ENCODE data around the gene ZNF480.
"Not testable (repeated sequence)": the region's sequence is repeated elsewhere in the genome, so short reads cannot be mapped to it uniquely, and the experiment has no call there.

The ZNF480 gene

GRCh38 chr19:52273301-52273700, 23.7 kb upstream of the ZNF480 start:
- CTCF ChIA-PET = no interaction called here
- Histone ChIP-seq H3K9me3 (ENCODE audit: control extremely low read depth in 1 of 5, control insufficient read depth in 4 of 5, insufficient read depth in 2 of 5, low read depth in 1 of 5, low read length in 4 of 5) (peaks cover 6 to 51% (median 41%) of the 10 kb centered on the region in 5 experiments), H3K4me1 (ENCODE audit: control extremely low read depth in 1 of 4, control insufficient read depth in 4 of 4, insufficient read depth in 4 of 4, low read length in 3 of 4) (peaks cover 2 to 17% (median 12%) of the 10 kb centered on the region in 4 experiments)

GRCh38 chr19:52274191-52274590, 22.8 kb upstream of the ZNF480 start:
- CTCF ChIA-PET = no interaction called here

More at GRCh38 chr19:52273301-52273700, 23.7 kb upstream of the ZNF480 start:
- Histone ChIP-seq H3K27ac (ENCODE audit: insufficient read depth in 1 of 2, low read depth in 1 of 2, low read length in 2 of 2, poor library complexity in 1 of 2, severe bottlenecking in 2 of 2) (no peak overlapping the region), H3K27me3 (replicated peaks in 2 of 5; ENCODE audit: control insufficient read depth in 4 of 5, insufficient read depth in 5 of 5, low read length in 4 of 5) (no peaks in the 10 kb centered on the region), H3K36me3 (ENCODE audit: control insufficient read depth in 4 of 4, insufficient read depth in 4 of 4, low read length in 3 of 4) (peaks cover 21 to 56% (median 43%) of the 10 kb centered on the region in 4 experiments), H3K4me3 (ENCODE audit: control insufficient read depth in 1 of 7, extremely low read depth in 1 of 7, insufficient read depth in 4 of 7, low read depth in 2 of 7, low read length in 6 of 7) (no peak overlapping the region)
- no peak for DNase-seq
- 95% methylated on average over 2 of the region's 2 CpGs for WGBS (ENCODE audit: insufficient coverage)
- POLR2A ChIA-PET = no interaction called here

DNA sequence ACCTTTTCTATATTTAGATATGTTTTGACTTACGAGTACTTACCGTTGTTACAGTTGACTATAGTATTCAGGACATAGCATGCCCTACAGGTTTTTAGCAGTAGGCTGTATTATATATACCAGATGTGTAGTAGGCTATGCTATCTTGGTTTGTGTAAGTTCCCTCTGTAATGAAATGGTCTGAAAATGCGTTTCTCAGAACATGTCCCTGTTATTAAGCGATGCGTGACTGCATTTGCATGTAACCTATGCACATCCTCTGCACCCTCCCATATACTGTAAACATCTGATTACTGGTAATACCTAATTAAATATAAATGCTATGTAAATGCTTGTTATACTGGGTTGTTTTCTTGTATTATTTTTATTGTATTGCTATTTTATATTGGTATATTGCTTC, 21.0 kb upstream of the ZNF480 start:
- Histone ChIP-seq H3K9me3 (ENCODE audit: control extremely low read depth in 1 of 5, control insufficient read depth in 4 of 5, insufficient read depth in 2 of 5, low read depth in 1 of 5, low read length in 4 of 5) (peaks cover 6 to 67% (median 57%) of the 10 kb centered on the region in 5 experiments), H3K27ac (ENCODE audit: insufficient read depth in 1 of 2, low read depth in 1 of 2, low read length in 2 of 2, poor library complexity in 1 of 2, severe bottlenecking in 2 of 2) (no peak overlapping the region), H3K4me1 (ENCODE audit: control extremely low read depth in 1 of 4, control insufficient read depth in 4 of 4, insufficient read depth in 4 of 4, low read length in 3 of 4) (peaks cover 0 to 5% (median 2%) of the 10 kb centered on the region in 4 experiments), H3K4me3 (ENCODE audit: control insufficient read depth in 1 of 7, extremely low read depth in 1 of 7, insufficient read depth in 4 of 7, low read depth in 2 of 7, low read length in 6 of 7) (no peak overlapping the region), H3K36me3 (ENCODE audit: control insufficient read depth in 4 of 4, insufficient read depth in 4 of 4, low read length in 3 of 4) (peaks cover 21 to 68% (median 44%) of the 10 kb centered on the region in 4 experiments), H3K27me3 (replicated peaks in 2 of 5; ENCODE audit: control insufficient read depth in 4 of 5, insufficient read depth in 5 of 5, low read length in 4 of 5) (no peaks in the 10 kb centered on the region)
- POLR2A ChIA-PET = no interaction called here
- CTCF ChIA-PET = interaction anchor here (0.7 to 1.2 kb wide), 2 partner anchors 39 to 1476 kb away, joined by 3 read pairs; no protein-coding TSS in a partner anchor
- WGBS (ENCODE audit: insufficient coverage) = 100% methylated on average over 1 of the region's 5 CpGs
- DNase-seq = no peak

More at GRCh38 chr19:52274191-52274590, 22.8 kb upstream of the ZNF480 start:
- Histone ChIP-seq H3K27ac (ENCODE audit: insufficient read depth in 1 of 2, low read depth in 1 of 2, low read length in 2 of 2, poor library complexity in 1 of 2, severe bottlenecking in 2 of 2) (no peak overlapping the region), H3K27me3 (replicated peaks in 2 of 5; ENCODE audit: control insufficient read depth in 4 of 5, insufficient read depth in 5 of 5, low read length in 4 of 5) (no peaks in the 10 kb centered on the region), H3K9me3 (ENCODE audit: control extremely low read depth in 1 of 5, control insufficient read depth in 4 of 5, insufficient read depth in 2 of 5, low read depth in 1 of 5, low read length in 4 of 5) (peaks cover 6 to 59% (median 50%) of the 10 kb centered on the region in 5 experiments), H3K4me1 (ENCODE audit: control extremely low read depth in 1 of 4, control insufficient read depth in 4 of 4, insufficient read depth in 4 of 4, low read length in 3 of 4) (peaks cover 2 to 13% (median 9%) of the 10 kb centered on the region in 4 experiments), H3K4me3 (ENCODE audit: control insufficient read depth in 1 of 7, extremely low read depth in 1 of 7, insufficient read depth in 4 of 7, low read depth in 2 of 7, low read length in 6 of 7) (no peak overlapping the region), H3K36me3 (ENCODE audit: control insufficient read depth in 4 of 4, insufficient read depth in 4 of 4, low read length in 3 of 4) (peaks cover 21 to 65% (median 44%) of the 10 kb centered on the region in 4 experiments)
- no peak for DNase-seq
- 97% methylated on average over 4 of the region's 5 CpGs for WGBS (ENCODE audit: insufficient coverage)
- POLR2A ChIA-PET = no interaction called here

DNA sequence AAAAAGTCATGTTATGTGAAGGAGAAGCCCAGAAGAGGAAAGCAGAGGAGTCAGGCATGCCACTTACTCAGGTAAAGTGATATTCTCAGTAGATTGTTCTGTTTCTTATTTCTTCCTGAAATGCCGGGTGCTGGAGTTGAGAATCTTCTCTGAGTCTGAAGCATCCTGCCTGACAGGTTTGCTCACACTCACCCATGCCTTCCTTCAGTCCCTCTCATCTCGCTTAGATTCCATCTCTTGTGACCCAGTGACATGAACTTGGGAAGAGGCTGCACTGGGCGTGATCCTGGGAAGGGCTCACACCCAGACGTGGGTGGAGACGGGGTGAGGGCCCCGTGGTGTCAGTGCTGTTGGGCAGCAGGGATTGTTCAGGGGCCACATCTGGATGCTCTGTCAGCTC, 19.5 kb upstream of the ZNF480 start:
- ChIA-PET CTCF (interaction anchor here (0.8 kb wide), 1 partner anchor 28 kb away, joined by 3 read pairs; no protein-coding TSS in a partner anchor), POLR2A (no interaction called here)
- Histone ChIP-seq H3K9me3 (ENCODE audit: control extremely low read depth in 1 of 5, control insufficient read depth in 4 of 5, insufficient read depth in 2 of 5, low read depth in 1 of 5, low read length in 4 of 5) (peaks cover 10 to 70% (median 55%) of the 10 kb centered on the region in 5 experiments), H3K4me3 (ENCODE audit: control insufficient read depth in 1 of 7, extremely low read depth in 1 of 7, insufficient read depth in 4 of 7, low read depth in 2 of 7, low read length in 6 of 7) (no peak overlapping the region), H3K36me3 (ENCODE audit: control insufficient read depth in 4 of 4, insufficient read depth in 4 of 4, low read length in 3 of 4) (peaks cover 27 to 73% (median 43%) of the 10 kb centered on the region in 4 experiments), H3K27me3 (replicated peaks in 2 of 5; ENCODE audit: control insufficient read depth in 4 of 5, insufficient read depth in 5 of 5, low read length in 4 of 5) (no peaks in the 10 kb centered on the region), H3K27ac (ENCODE audit: insufficient read depth in 1 of 2, low read depth in 1 of 2, low read length in 2 of 2, poor library complexity in 1 of 2, severe bottlenecking in 2 of 2) (no peak overlapping the region), H3K4me1 (ENCODE audit: control extremely low read depth in 1 of 4, control insufficient read depth in 4 of 4, insufficient read depth in 4 of 4, low read length in 3 of 4) (no peaks in the 10 kb centered on the region)
- DNase-seq = no peak
- 97% methylated on average over 6 of the region's 6 CpGs for WGBS (ENCODE audit: insufficient coverage)

DNA sequence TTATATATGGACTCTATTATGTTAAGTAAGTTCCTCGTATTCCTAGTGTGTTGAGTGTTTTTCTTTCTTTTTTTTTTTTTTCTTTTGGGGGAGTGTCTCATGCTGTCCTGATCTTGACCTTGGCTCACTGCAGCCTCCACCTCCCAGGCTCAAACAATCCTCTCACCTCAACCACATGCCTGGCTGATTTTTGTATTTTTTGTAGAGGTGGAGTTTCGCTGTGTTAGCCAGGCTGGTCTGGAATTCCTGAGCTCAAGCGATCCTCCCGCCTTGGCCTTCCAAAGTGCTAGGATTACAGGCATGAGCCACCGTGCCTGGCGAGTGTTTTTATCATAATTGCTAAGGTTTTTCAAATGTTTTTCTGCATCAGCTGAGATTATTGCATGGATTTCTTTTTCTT, 10.7 kb upstream of the ZNF480 start:
- Histone ChIP-seq H3K27ac (ENCODE audit: insufficient read depth in 1 of 2, low read depth in 1 of 2, low read length in 2 of 2, poor library complexity in 1 of 2, severe bottlenecking in 2 of 2) (no peak overlapping the region), H3K4me1 (ENCODE audit: control extremely low read depth in 1 of 4, control insufficient read depth in 4 of 4, insufficient read depth in 4 of 4, low read length in 3 of 4) (no peaks in the 10 kb centered on the region), H3K4me3 (ENCODE audit: control insufficient read depth in 1 of 7, extremely low read depth in 1 of 7, insufficient read depth in 4 of 7, low read depth in 2 of 7, low read length in 6 of 7) (no peak overlapping the region), H3K36me3 (ENCODE audit: control insufficient read depth in 4 of 4, insufficient read depth in 4 of 4, low read length in 3 of 4) (peaks cover 54 to 90% (median 66%) of the 10 kb centered on the region in 4 experiments), H3K27me3 (replicated peaks in 2 of 5; ENCODE audit: control insufficient read depth in 4 of 5, insufficient read depth in 5 of 5, low read length in 4 of 5) (no peaks in the 10 kb centered on the region), H3K9me3 (ENCODE audit: control extremely low read depth in 1 of 5, control insufficient read depth in 4 of 5, insufficient read depth in 2 of 5, low read depth in 1 of 5, low read length in 4 of 5) (peaks cover 13 to 52% (median 47%) of the 10 kb centered on the region in 5 experiments)
- WGBS (ENCODE audit: insufficient coverage) = 100% methylated on average over 4 of the region's 6 CpGs
- ChIA-PET CTCF (no interaction called here), POLR2A (no interaction called here)
- no peak for DNase-seq

- Histone ChIP-seq H3K36me3 (ENCODE audit: control insufficient read depth in 4 of 4, insufficient read depth in 4 of 4, low read length in 3 of 4) (peaks cover 15 to 44% (median 27%) of the 10 kb centered on the region in 4 experiments), H3K27me3 (replicated peaks in 2 of 5; ENCODE audit: control insufficient read depth in 4 of 5, insufficient read depth in 5 of 5, low read length in 4 of 5) (no peaks in the 10 kb centered on the region), H3K27ac (ENCODE audit: insufficient read depth in 1 of 2, low read depth in 1 of 2, low read length in 2 of 2, poor library complexity in 1 of 2, severe bottlenecking in 2 of 2) (no peak overlapping the region), H3K4me3 (ENCODE audit: control insufficient read depth in 1 of 7, extremely low read depth in 1 of 7, insufficient read depth in 4 of 7, low read depth in 2 of 7, low read length in 6 of 7) (no peak overlapping the region), H3K4me1 (ENCODE audit: control extremely low read depth in 1 of 4, control insufficient read depth in 4 of 4, insufficient read depth in 4 of 4, low read length in 3 of 4) (peaks cover 0 to 7% (median 5%) of the 10 kb centered on the region in 4 experiments), H3K9me3 (ENCODE audit: control extremely low read depth in 1 of 5, control insufficient read depth in 4 of 5, insufficient read depth in 2 of 5, low read depth in 1 of 5, low read length in 4 of 5) (peaks cover 4 to 20% (median 11%) of the 10 kb centered on the region in 5 experiments)
- CTCF ChIA-PET = interaction anchor here (0.7 kb wide), 1 partner anchor 17 kb away, joined by 3 read pairs; no protein-coding TSS in a partner anchor
- WGBS (ENCODE audit: insufficient coverage) = 100% methylated on average over 2 of the region's 3 CpGs
- DNase-seq = no peak
- POLR2A ChIA-PET = no interaction called here
These were observed 5.2 kb upstream of the ZNF480 start for GRCh38 chr19:52291781-52292180.

GRCh38 chr19:52292946-52293345, 4.0 kb upstream of the ZNF480 start:
- peaks cover 10 to 36% (median 22%) of the 10 kb centered on the region in 4 experiments for H3K36me3 ChIP-seq (ENCODE audit: control insufficient read depth in 4 of 4, insufficient read depth in 4 of 4, low read length in 3 of 4)
- no CpG with 5 or more reads among the region's 6 CpGs for WGBS (ENCODE audit: insufficient coverage)
- POLR2A ChIA-PET = not testable (repeated sequence)

More at GRCh38 chr19:52292946-52293345, 4.0 kb upstream of the ZNF480 start:
- H3K27me3 ChIP-seq (replicated peaks in 2 of 5; ENCODE audit: control insufficient read depth in 4 of 5, insufficient read depth in 5 of 5, low read length in 4 of 5); DNase-seq; H3K4me3 ChIP-seq (ENCODE audit: control insufficient read depth in 1 of 7, extremely low read depth in 1 of 7, insufficient read depth in 4 of 7, low read depth in 2 of 7, low read length in 6 of 7); H3K27ac ChIP-seq (ENCODE audit: insufficient read depth in 1 of 2, low read depth in 1 of 2, low read length in 2 of 2, poor library complexity in 1 of 2, severe bottlenecking in 2 of 2); CTCF ChIA-PET: not testable (repeated sequence)
- Histone ChIP-seq H3K4me1 (ENCODE audit: control extremely low read depth in 1 of 4, control insufficient read depth in 4 of 4, insufficient read depth in 4 of 4, low read length in 3 of 4) (peaks cover 0 to 13% (median 11%) of the 10 kb centered on the region in 4 experiments), H3K9me3 (ENCODE audit: control extremely low read depth in 1 of 5, control insufficient read depth in 4 of 5, insufficient read depth in 2 of 5, low read depth in 1 of 5, low read length in 4 of 5) (peaks cover 0 to 19% (median 10%) of the 10 kb centered on the region in 5 experiments)
